Subcutaneous abdominal adipose tissue (tissue), 5 donors: ENCODE measurements around the gene ART1.

Source experiments
- H3K27ac ChIP-seq: one replicate; pipeline ENCODE4 v1.7.0; 2013; ENCODE audit warnings: low read depth, mild to moderate bottlenecking, inconsistent platforms, low read length, moderate library complexity
- H3K27me3 ChIP-seq, 5 donors: one replicate each; pipeline ENCODE4 v1.7.0; 2013; ENCODE audit warnings: low read length in 5 of 5, inconsistent platforms in 1 of 5; ENCODE audit not compliant: control insufficient read depth in 5 of 5, insufficient read depth in 4 of 5
- H3K36me3 ChIP-seq, 5 donors: one replicate each; pipeline ENCODE4 v1.7.0; 2013; ENCODE audit warnings: low read length in 5 of 5; ENCODE audit not compliant: control insufficient read depth in 5 of 5, insufficient read depth in 5 of 5
- H3K4me1 ChIP-seq, 5 donors: one replicate each; pipeline ENCODE4 v1.7.0; 2013; ENCODE audit warnings: low read length in 5 of 5, mild to moderate bottlenecking in 3 of 5, moderate library complexity in 1 of 5; ENCODE audit not compliant: control insufficient read depth in 5 of 5, insufficient read depth in 5 of 5
- H3K4me3 ChIP-seq, 5 donors: one replicate each; pipeline ENCODE4 v1.7.0; 2013; ENCODE audit warnings: low read length in 5 of 5, low read depth in 1 of 5
- H3K9ac ChIP-seq, 5 donors: one replicate each; pipeline ENCODE4 v1.7.0; 2013; ENCODE audit warnings: low read length in 5 of 5, mild to moderate bottlenecking in 4 of 5, moderate library complexity in 3 of 5
- H3K9me3 ChIP-seq, 5 donors: one replicate each; pipeline ENCODE4 v1.7.0; 2013; ENCODE audit warnings: low read length in 5 of 5; ENCODE audit not compliant: control insufficient read depth in 5 of 5
- donor health status: healthy.
- donor health status: healthy.
- donor health status: healthy.
- donor health status: healthy.
- donor health status: healthy.

The ART1 gene

GRCh38 chr11:3700910-3701309 lies 56.0 kb downstream of the ART1 start:
- Histone ChIP-seq H3K4me3 (no peak overlapping the region), H3K4me1 (no peaks in the 10 kb centered on the region), H3K36me3 (peaks cover 46 to 91% (median 78%) of the 10 kb centered on the region in 5 donors), H3K27ac (no peak overlapping the region), H3K9me3 (no peaks in the 10 kb centered on the region), H3K27me3 (no peaks in the 10 kb centered on the region), H3K9ac (no peak overlapping the region)

- H3K27ac ChIP-seq: no peak overlapping the region
- no peaks in the 10 kb centered on the region for H3K9me3 ChIP-seq
- no peak overlapping the region for H3K9ac ChIP-seq
- no peaks in the 10 kb centered on the region for H3K4me1 ChIP-seq
- no peak overlapping the region for H3K4me3 ChIP-seq
- no peaks in the 10 kb centered on the region for H3K27me3 ChIP-seq
- H3K36me3 ChIP-seq: peaks cover 43 to 87% (median 65%) of the 10 kb centered on the region in 5 donors
Measured at GRCh38 chr11:3703383-3703782, 58.5 kb downstream of the ART1 start.

DNA sequence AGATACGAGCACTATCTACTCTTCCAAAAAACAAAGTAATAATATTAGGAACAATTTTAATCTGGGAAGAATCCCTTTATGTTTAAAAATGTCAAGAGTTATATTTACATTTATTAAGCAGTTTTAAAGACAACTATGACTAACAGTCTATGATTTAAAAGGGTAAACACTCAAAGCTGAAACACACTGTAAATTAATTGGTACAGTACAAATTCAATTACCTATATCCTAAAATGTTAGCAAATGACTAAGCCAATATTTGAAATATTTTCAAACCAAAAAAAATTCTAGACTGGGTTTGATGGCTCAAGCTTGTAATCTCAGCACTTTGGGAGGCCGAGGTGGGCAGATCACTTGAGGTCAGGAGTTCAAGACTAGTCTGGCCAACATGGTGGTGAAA lies 62.2 kb downstream of the ART1 start:
- H3K27ac ChIP-seq: no peak overlapping the region
- no peak overlapping the region for H3K9ac ChIP-seq
- no peaks in the 10 kb centered on the region for H3K27me3 ChIP-seq
- H3K4me3 ChIP-seq: no peak overlapping the region
- H3K36me3 ChIP-seq: peaks cover 43 to 77% (median 56%) of the 10 kb centered on the region in 5 donors
- no peaks in the 10 kb centered on the region for H3K9me3 ChIP-seq
- H3K4me1 ChIP-seq: peaks cover 0 to 7% (median 0%) of the 10 kb centered on the region in 5 donors

- Histone ChIP-seq H3K9ac (no peak overlapping the region), H3K4me3 (no peak overlapping the region), H3K9me3 (no peaks in the 10 kb centered on the region), H3K27ac (no peak overlapping the region), H3K36me3 (peaks cover 50 to 77% (median 60%) of the 10 kb centered on the region in 5 donors), H3K27me3 (no peaks in the 10 kb centered on the region), H3K4me1 (peaks cover 0 to 7% (median 0%) of the 10 kb centered on the region in 5 donors)
Measured at GRCh38 chr11:3709977-3710376, 65.0 kb downstream of the ART1 start.

GRCh38 chr11:3710485-3711259 lies 65.7 kb downstream of the ART1 start:
- H3K27ac ChIP-seq: no peak overlapping the region
- H3K4me3 ChIP-seq: no peak overlapping the region
- H3K27me3 ChIP-seq: no peaks in the 10 kb centered on the region
- H3K9me3 ChIP-seq: no peaks in the 10 kb centered on the region
- no peak overlapping the region for H3K9ac ChIP-seq
- peaks cover 0 to 7% (median 0%) of the 10 kb centered on the region in 5 donors for H3K4me1 ChIP-seq
- H3K36me3 ChIP-seq: peaks cover 44 to 76% (median 60%) of the 10 kb centered on the region in 5 donors

GRCh38 chr11:3712274-3712673 lies 67.3 kb downstream of the ART1 start:
- Histone ChIP-seq H3K4me3 (no peak overlapping the region), H3K27me3 (no peaks in the 10 kb centered on the region), H3K9ac (no peak overlapping the region), H3K4me1 (peaks cover 0 to 7% (median 0%) of the 10 kb centered on the region in 5 donors), H3K36me3 (peaks cover 48 to 81% (median 62%) of the 10 kb centered on the region in 5 donors), H3K27ac (no peak overlapping the region), H3K9me3 (no peaks in the 10 kb centered on the region)
